ENCODE data around the gene ICAM3.
A peak's percentile ranks its signal among the peaks of the same experiment; 100 is the strongest.
"Not testable (repeated sequence)": the region's sequence is repeated elsewhere in the genome, so short reads cannot be mapped to it uniquely, and the experiment has no call there.

The ICAM3 gene

DNA sequence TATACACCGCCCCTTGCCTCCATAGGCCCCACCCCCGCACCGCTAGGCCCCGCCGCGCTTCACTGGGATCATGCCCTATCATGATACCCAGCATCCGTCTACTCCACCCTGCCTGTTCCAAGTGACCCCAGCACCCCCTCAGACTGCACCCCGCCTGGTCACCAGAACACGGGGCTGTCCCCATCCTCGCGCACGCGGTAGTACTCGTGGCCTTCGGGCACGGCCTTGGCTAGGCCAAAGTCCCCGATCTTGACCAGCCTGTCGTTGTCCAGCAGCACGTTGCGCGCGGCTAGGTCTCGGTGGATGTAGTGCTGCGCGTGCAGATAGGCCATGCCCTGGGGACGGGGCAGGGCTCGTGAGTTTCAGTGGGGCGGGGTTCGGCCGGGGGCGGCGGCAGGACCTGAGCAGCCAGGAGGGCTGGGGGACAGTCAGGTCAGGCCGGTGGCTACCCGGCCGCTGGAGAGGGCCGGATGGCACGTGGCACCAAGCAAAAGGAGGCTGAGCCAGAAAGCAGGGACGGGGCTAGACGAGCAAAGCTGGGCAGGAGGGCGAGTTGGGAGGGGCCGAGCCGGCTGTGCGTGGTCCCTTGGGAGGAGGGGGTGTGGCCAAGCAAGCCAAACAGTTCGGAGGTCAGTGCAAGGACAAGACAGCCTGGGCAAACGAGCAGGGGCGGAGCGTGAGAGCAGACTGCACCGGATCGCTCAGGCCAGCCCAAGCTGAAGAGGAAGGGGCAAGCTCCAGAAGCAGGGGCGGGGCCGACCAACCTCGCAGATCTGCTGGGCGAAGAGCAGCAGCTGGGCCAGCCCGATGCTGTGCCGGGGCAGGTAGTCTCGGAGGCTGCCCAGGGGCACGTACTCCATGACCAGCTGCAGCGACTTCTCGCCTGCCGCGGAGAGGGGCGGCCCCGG is 13.6 kb upstream of the ICAM3 start:
- no peak for DNase-seq (ENCODE audit: low read depth in 2 of 2, low spot score in 1 of 2)

DNA sequence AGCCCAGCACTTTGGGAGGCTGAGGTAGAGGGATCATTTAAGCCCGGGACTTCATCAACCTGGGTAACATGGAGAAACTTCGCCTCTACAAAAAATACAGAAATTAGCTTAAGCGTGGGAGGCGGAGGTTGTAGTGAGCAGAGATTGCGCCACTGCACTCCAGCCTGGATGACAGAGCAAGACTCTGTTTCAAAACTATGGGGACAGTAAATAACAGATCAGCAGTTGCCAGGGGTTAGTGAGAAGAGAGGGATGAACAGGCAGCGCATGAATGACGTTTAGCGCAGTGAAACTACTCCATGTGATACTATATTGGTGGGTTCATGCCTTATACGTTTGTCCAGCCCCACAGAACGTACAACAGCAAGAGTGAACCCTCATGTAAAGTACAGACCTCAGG is 7.1 kb upstream of the ICAM3 start:
- DNase-seq (ENCODE audit: low read depth in 2 of 2, low spot score in 1 of 2) = no peak

DNA sequence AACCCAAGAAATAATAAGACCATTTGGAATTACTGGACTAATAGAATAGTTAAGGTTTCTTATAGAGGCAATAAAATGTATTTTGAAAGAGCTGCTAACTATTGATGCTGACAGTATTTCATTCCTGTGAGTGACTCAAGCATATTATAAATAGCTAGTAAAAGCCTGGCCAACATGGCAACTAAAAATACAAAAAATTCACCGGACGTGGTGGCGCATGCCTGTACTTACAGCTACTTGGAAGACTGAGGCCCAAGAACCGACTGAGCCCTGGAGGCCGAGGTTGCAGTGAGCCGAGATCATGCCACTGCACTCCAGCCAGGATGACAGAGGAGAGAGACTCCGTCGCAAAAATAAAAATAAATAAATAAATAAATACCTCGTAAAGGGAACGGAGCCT is 5.4 kb upstream of the ICAM3 start:
- DNase-seq (ENCODE audit: low read depth in 2 of 2, low spot score in 1 of 2) = no peak

DNA sequence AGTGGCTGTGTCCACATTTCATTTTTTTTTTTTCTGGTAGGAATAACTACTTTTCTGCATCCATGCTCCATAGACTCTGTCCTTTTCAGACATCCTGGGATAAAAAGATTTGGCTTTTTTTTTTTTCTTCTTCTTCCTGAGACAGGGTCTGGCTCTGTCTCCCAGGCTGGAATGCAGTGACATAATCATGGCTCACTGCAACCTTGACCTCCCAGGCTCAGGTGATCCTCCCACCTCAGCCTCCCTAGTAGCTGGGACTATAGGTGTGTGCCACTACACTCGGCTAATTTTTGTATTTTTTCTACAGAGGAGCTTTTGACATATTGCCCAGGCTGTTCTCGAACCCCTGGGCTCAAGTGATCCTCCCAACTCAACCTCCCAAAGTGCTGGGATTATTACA is 4.1 kb upstream of the ICAM3 start:
- no peak for DNase-seq (ENCODE audit: low read depth in 2 of 2, low spot score in 1 of 2)

DNA sequence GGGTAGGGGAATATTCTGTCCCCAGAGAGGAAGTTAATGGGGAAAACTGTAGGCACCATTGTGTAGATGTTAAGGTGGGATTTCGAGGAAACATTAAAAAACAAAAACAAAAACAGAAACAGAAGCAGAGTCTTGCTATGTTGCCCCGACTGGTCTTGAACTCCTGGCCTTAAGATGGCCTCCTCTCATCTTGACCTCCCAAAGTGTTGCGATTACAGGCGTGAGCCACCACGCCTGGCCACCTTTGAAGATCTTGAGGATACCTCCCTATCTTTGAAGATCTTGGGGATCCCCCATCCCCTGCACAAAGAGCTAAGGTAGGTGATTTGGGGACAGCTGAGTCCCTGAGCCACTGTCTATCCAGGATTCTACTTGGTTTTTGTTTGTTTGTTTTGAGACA is 553 bp upstream of the ICAM3 start:
- DNase-seq (ENCODE audit: low read depth in 2 of 2, low spot score in 1 of 2) = no peak

DNA sequence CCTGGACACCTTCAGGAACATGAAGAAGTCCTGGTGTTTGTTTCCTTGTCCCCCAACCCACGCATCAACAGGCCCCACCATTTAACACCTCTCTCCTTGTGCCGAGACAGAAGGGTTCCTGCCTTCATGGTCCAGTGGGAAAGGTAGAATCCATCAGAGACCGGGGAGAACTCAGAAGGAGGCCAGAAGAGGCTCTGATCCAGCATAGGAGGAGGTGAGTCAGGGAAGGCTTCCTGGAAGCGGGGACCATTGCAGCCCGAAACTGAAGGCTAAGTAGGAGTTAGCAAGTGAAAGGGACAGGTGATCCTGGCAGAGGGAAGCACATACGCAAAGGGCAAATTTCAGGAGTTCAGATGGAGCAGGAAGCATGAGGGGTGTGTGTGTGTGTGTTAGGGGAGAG is 484 bp downstream of the ICAM3 start:
- DNase-seq (ENCODE audit: low read depth in 2 of 2, low spot score in 1 of 2) = no peak

DNA sequence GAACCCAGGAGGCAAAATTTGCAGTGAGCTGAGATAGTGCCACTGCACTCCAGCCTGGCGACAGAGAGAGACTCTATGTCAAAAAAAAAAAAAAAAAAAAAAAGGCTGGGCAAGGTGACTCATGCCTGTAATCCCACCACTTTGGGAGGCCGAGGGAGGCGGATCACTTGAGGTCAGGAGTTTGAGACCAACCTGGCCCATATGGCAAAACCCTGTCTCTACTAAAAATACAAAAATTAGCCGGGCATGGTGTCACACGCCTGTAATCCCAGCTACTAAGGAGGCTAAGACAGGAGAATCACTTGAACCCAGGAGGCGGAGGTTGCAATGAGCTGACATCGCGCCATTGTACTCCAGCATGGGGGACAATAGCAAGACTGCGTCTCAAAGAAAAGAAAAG is 2.7 kb downstream of the ICAM3 start:
- DNase-seq (ENCODE audit: low read depth in 2 of 2, low spot score in 1 of 2) = not testable (repeated sequence)

DNA sequence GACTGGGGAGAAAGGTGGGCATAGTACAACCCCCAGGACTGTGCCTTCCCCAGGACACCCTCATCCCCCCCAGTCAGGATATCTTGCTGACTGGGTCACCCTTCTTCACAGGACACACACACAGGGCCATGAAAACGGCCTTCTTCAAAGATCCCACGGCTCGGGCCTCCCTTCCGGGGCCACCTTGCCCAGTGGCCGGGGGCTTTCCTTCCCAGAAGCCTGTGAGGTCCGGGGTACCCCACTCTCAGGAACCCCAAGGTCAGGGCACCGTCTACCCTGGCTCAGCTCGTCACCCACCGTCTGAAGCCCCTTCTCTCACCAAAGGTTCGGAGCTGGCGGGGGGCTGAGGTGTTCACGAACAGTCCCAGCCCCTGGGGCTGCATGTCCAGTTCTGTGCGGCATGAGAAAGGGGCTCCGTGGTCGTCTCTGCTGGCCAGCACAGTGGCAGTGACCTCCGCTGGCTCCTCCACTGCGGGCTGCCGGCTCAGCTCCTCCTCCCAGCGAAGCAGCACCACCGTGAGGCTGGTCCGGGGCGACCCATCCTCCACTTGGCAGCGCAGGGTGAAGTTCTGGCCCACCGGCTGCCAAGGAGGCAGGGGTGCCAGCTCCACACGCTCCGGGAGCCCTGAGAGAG is 4.0 kb downstream of the ICAM3 start:
- no peak for DNase-seq (ENCODE audit: low read depth in 2 of 2, low spot score in 1 of 2)

DNA sequence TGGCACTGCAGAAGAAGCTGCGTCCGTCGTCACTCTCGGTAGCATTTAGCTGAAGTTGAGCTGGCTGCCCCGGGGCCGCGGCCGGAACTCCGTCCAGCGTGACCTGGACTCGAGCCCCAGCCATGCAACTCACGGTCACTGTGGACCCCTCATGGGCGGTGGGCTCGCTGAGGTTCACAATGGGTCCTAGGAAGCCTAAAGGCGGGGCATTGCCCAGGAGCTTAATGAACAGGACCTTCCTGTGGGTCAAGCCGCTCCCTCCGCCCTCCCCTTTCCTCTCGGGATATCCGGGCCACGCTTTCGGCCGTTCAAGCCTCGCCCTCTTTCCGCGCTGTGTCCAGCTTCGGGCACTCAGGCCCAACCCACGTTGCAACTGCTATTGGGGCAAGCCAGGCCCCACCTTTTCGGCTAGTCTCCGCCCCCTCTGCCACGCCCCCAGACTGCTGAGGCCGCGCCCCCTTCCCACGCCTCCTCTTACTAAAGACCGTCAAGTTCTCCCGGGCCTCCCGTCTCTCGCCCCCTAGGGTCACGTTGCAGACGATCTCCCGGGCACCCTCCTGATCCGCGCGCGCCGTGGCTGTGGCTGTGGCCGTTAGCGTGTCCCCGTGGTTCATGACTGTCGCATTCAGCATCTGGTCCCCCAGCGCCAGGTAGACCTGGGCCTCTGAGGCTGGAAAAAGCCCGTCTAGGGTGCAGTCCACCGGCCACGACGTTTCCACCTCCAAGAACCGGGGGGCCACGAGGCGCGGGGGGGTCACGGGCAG is 4.7 kb downstream of the ICAM3 start:
- no peak for DNase-seq (ENCODE audit: low read depth in 2 of 2, low spot score in 1 of 2)

DNA sequence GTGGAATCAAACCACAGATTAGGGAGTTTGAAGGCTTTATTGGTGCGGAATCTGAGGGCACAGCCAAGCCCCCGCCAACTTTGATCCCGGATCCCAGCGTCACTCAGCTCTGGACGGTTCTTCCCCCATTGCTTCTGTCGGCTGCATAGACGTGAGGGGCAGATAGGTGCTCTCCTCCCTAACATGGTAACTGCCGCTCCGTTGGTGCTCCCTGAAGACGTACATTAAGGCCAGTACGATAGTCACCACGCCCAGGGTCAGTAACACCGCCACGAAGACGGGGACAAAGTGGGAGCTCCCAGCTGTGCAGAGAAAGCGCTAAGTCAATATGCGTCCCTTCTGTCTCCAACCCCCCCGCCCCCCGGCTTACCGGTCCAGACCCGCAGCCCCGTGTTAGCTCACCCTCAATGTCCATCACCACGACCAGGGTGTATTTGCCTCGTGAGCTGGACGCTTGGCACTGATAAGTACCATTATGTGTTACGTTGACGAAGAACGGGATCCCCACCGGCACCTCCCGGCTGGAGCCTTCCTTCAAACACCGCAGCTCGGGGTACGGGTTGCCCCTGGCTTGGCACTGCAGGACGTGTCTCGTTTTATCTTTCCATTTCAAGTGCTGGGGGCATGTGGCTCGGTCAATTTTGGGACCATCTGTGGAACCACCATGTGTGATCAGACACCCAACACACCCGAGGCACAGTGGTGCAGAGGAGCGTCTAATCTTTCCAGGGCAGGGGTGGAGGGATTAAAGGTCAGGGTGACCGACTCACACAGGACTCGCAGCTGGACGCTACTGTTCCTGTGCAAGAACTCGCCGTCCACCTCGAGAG is 5.5 kb downstream of the ICAM3 start:
- DNase-seq (ENCODE audit: low read depth in 2 of 2, low spot score in 1 of 2) = no peak

DNA sequence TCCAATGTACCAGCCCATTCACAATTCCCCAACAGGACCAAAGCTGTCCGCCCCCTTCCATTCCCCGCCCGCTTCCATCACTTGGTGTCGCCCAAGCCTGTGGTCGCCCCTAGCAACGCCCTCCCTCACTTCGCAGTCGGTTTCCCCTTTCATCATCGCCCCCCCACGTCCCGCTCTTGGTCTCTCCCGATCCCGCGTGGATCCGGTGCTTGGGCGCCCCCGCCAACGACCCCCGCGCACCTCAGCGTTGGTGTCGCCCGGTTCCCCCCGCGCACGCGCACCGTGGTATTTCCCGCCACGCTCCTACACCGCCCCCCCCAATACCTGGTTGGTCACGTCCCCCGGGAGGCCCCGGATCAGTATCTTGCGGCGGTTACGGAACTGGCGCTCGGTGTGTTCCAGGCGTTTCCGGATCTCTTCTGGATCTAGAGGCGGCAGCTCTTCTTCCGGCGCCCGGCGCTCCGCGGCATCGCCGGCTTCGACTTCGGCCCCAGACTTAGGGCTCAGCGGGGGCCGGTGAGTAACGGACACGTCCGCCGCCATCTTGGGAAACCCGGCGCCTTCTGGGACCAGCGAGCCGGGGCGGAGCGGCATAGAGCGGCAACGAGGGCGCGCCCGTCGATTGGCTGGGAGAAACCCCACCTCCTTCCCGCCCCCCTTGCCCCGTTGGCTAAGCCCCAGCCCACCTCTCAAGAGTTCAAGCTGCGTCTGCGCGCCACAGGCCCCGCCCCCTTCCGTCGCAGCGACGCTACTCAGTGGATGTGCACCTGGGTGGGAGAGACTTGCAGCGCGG is 6.3 kb downstream of the ICAM3 start, which contains the start of gene RAVER1:
TSS of gene RAVER1 (minus strand) at position 565 of the 793 bp plus-strand sequence. CDS start at position 543, 22 bp downstream.
- peak; percentile 93 to 96 for DNase-seq (ENCODE audit: low read depth in 2 of 2, low spot score in 1 of 2)

DNA sequence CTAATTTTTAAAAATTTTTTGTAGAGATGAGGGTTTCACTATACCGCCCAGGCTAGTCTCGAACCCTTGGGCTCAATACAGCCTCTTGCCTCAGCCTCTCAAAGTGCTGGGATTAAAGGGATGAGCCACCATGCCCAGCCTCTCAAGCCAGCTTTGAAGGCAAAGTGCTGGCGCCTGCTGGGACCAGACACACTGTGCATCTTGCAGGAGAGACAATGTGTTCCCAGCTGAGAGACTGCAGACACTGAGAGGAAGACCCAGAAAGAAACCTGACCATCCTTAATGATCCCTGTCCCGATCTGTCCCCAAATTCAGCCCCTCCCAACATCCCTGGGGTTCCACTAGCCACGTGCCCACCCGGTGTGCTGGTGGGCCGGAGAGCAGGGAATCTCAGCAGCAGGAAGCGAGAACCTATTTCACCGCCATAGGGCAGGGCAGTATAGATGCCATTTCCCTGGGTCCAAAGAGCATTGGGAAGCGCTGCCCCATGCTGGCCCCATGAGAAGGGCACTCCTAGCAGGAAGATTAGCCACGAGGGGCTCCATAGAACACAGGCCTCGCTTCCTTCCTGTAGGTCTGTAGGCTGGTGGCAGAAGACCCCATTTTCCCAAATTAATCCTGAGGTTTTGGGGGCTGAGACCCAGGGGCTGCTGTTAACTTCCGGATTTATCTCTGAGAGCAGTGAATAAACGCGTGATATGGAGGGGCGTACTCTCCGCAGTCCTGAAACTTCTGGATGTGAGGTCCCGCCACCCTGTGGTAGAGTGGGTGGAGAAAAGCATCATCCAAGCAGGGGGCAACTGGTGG is 7.1 kb downstream of the ICAM3 start:
- no peak for DNase-seq (ENCODE audit: low read depth in 2 of 2, low spot score in 1 of 2)

DNA sequence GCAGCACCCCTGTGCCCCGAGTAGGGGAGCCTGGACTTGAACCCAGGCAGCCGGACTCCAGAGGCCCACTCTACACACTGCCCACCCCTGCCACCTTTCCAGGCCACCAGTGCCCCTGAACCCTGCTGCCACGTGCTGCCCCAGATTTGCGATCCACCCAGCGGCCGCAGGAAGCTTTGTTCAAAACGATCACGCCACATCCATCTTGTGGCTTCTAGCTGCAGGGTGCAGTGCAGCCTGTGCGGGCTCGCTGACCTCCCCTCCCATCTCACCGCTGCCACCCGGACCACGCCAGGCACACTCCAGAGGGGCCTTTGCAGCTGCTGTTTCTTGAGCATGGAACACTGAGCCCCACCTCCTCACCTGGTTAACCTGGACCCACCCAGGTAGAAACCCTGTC is 9.9 kb downstream of the ICAM3 start:
- no peak for DNase-seq (ENCODE audit: low read depth in 2 of 2, low spot score in 1 of 2)

DNA sequence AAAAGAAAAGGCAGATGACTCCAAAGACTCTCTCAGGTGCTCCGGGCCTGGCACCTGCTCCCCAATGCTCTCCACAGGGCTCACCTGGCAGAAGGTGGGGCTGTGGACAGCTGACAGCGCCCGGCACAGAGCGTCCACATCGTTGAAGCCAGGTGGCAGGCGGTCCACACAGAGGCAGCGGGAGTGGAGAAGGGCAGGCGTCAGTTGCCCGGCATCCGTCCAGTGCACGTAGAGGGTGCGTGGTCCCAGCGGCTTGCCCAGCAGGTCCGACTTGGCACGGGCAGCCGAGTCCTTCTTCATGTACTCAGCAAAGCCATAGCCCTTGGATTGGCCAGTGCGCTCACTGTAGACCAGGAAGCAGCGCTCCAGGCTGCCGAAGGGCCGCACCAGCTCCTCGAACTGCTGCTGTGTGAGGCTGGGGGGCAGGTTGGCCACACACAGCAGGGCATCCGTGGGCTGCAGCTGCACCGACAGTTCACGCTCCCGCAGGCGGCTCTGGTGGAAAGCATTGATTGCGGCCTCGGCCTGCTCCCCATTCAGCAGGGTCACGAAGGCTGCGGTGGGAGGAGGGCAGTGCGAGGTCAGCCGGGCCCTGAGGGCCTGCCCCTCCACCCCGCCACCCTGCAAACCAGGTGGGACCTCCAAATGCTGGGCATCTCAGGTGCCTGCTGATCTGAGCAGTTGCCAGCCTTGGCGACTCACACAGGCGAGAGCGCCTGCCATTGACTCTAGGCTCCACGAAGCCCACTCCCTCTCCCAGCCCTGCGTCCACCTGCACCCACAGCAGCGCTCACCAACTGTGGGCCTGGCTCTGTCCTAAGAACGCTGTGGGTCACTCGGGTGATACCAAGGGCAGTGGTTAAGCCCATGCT is 10.6 kb downstream of the ICAM3 start:
- no peak for DNase-seq (ENCODE audit: low read depth in 2 of 2, low spot score in 1 of 2)

DNA sequence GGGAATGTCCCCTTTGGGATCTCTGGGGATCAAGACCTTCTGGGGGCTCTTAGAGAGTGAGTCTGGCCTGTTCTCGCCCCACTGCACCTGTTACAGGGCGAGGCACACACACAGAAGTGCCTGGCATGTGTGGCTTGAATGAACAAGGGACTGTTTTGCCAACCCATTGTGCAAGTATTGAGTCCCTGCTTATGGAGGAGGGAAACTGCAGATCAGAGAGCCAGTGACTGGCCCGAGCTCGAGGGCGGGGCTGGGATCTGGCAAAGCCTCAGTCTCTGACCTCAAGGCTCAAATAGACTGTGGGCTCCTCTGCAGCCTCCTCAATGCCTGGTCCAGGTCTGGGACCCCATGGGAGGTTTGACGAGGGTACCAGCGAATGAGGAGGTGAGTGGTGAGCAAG is 11.6 kb downstream of the ICAM3 start:
- no peak for DNase-seq (ENCODE audit: low read depth in 2 of 2, low spot score in 1 of 2)

DNA sequence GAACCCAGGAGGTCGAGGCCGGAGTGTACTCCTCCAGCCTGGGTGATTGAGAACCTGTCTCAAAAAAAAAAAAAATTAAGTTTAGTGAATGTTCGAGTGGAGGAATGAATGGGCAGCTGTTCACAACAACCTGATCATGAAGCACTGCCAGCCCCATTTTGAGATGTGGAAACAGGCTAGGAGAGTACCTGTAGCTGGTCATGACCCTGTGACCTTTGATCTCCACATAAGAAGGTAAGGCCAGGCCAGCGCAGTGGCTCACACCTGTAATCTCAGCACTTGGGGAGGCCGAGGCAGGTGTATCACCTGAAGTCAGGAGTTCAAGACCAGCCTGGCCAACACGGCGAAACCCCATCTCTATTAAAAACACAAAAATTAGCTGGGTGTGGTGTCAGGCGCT is 13.7 kb downstream of the ICAM3 start:
- DNase-seq (ENCODE audit: low read depth in 2 of 2, low spot score in 1 of 2) = no peak

DNA sequence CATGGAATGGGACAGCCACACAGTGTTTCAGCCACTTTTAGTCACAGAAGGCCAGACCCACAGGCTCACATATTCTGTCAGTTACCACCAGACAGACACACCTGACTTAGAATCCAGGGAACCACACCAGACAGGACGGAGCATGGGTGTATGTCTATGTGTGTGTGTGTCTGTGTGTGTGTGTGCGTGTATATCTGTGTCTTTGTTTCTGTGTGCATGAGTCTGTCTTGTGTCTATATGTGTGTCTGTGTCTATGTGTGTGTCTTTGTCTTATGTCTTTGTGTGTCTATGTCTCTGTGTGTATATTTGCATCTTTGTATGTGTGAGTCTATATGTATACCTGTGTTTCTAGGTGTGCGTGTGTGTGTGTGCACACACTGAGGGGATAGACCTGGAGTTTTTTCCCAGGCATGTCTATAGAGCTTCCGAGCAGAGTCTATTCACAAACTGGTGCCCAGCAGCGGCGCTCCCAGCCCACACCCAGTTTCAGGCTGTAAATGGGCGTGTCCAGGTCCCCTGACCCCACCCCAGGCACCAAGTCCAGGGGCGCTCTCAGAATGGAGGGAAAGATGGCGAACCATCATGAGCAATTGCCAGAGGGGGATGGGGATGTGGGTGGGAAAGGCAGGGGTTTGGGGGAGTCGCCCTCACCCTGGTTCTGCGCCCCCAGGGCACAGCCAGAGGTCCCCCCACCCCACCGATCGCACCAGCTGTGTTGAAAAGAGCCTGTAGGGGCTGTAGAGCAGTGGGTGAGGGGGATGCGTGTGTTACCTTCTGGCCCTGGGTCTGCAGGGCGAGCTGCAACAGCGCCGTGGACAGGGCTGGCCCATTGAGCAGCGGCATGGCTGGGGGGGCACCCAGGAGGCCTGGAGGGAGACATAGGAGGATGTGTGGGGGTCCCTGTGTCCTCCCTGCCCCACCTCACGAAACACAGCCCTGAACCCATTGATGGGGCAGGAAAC is 17.3 kb downstream of the ICAM3 start:
- DNase-seq (ENCODE audit: low read depth in 2 of 2, low spot score in 1 of 2) = no peak
